HG03196 (cell line): ENCODE measurements around the gene AMACR.
A peak's percentile ranks its signal among the peaks of the same experiment; 100 is the strongest.

ENCODE experiments used
- ATAC-seq: cut with Tn5 transposase; IDR thresholded peaks from one replicate; pipeline ENCODE4 v1.9.1; 2021; ENCODE audit not compliant: unreplicated experiment

The AMACR gene

DNA sequence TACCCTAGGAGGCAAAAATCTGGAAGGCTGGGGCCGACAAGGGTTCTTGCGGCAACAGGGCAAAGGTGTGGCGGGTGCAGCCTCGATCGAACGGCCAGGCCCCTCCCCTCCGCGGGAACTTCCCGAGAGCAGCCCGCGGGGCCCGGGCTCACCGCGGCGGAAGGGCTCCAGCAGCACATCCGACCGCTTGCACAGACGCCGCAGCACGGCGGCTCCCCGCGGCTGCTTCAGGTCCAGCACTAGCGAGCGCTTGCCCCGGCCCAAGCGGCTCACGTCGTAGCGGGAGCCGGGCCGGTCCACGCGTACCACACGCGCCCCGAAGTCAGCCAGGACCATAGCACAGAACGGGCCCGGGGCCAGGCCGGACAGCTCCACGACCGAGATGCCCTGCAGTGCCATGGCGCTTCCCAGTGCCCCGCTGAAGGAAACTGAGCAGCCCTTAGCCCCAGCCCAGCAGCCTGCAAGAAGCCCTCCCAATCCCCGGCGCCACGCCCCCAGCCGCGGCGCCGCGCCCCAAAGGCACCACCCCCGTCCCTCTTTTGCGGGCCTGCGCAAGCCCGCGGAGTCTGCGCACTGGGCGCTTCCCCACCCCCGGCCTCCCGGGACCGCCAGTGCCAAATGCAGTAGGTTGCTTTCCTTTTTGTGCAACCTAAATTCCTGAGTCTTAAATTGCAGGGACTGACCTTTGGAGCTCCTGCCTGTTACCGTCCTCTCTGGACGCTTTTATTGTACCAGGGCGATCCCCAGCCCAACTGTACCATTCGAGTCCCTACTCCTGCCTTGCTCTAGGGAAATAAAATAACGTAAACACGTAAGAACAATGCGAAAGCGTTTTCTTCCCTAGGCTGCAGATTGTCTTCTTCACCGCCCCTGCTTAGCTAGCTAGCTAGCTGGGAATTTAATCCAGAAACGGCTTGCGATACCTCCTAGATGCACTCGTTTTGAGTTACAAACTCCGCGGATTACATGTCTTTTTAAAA lies at the start of gene AMACR:
TSS of gene AMACR (minus strand) at position 430 of the 980 bp plus-strand sequence. CDS start at position 399, 31 bp downstream.
- peak; percentile 92 for ATAC-seq

DNA sequence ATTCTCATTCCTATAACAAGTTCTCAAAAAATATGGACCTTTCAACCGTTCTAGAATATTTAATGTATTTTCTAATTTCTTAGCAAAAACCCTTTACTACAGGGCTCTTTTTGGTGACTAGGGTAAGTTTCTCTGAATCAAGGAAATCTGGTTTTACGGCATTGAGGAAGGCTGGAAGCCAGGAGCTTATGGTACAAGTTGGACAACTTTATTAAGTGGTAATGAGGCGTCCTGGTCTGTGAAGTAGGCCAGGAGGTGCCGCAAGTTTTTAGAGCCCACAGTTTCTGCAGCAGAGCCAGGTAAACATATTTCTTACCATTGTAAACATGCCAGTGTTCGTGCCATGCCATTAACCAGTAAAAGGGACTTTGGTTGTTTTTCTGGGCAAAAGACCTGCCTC lies 49.7 kb upstream of the AMACR start:
- ATAC-seq = no peak

GRCh38 chr5:34057118-34057517 lies 49.3 kb upstream of the AMACR start:
- no peak for ATAC-seq

DNA sequence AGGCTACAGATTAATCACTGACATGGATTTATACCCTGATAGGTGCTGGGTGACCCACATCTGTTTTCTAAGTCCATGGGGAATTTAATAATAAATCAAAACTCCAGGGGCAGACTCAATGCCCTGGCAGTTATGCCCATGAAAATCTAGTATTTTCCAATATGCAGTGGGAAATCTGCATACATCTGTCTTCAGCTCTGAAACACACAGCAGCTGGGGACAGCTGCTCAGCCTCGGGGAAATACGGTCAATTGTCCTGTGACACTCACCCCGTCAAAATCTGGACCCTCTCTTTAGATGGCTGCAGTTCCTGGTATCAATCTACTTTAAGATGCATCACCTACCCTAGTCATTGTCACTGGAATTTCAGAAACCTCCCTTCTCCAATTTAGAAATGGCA lies 47.8 kb upstream of the AMACR start:
- ATAC-seq = no peak

DNA sequence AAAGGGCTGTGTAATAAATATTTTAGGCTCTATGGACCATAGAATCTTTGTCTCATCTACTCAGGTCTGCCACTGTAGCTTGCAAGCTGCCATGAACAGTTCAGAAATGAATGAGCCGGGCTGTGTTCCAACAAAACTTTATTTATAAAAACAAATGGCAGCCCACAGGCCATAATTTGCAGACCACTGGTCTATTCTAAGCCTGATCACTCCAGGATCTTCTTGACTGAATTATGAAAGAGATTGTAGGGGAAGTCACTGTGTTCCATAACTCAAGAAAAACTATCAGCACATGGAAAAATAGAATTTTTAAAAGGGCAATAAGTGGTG lies 46.5 kb upstream of the AMACR start:
- ATAC-seq = no peak

- no peak for ATAC-seq
Measured at GRCh38 chr5:34053571-34054399, 45.9 kb upstream of the AMACR start.

- ATAC-seq = no peak
Measured at GRCh38 chr5:34053133-34053532, 45.3 kb upstream of the AMACR start.

DNA sequence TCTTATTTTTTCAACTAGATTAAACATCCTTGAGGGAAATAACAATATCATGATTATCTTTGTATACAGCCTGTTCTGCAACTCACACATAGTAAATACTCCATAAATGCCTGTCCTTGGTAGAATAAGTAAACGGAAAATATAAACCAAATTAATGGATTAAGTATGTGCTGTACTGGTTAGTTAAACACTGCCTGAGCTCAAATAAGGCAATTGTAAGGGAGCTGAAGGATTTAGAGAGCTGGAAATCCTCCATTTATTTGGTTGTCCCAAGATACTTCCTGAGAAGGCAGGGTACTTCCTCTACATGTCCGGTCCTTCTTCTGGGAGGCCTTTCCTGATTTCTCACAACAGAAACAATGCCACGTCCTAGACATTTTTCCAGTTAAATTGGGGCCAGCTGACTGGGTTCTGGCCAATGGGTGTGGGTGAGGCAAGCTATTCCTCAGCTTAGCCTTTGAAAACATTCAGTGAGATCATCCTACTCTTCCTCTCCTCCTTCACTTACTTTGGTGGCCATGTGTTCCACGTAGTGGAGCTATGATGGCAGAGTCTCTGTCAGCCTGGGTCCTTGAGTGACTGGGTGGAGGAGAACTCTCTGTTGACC lies 43.6 kb upstream of the AMACR start:
- no peak for ATAC-seq

DNA sequence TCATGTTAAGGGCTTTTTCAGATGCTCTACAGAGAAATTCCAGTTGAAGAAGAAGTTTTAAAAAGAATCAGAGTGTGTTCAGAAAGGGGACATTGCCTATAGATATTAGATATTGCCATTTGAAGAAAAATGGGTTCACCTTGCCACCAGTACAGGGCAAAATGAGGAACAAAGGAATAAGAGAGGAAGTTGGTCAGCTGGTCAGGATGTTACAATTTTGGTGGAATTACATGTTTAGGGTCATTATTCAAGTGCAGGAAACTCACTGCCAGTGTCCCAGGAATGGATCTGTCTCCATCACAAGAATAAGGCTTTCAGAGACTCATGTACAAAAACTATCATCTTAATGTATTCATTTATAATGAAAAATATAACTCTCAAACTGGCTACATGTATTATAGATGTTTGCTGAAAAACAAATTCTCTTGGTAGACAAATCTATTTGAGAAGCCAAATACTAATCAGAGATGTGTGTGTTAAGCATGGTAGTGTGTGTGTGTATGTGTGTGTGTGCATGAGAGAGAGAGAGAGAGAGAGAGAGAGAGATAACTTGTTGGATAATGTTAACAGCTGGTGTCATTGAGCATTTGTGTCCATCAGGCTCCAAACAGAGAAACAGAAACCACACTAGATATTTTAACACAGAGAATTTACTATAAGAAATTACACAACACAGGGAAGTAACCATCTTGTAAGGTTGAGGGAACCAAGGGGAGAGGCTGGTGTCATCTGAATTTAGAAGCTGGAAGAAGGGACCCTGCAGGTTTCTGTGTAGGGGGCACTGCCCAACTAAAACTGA lies 40.1 kb upstream of the AMACR start:
- no peak for ATAC-seq

- ATAC-seq = no peak
Measured at GRCh38 chr5:34047143-34047542, 39.3 kb upstream of the AMACR start.

DNA sequence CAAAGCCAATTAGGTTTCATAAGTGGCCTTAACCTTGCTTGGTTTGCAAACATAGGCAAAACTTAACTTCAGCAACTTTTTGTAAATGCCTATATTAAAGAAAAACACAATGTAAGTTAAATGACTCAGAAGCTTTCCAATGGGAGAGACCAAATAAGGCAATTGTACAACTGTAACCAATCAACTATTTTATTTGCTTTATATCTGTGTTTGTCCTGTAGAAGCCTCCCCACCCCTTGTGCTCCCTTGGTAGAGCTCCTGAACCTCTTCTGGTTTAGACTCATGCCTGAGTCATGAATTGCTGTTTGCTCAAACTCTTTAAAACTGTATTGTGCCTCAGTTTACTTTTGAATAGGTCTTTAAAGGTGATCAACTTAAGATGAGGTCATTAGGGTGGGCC lies 38.1 kb upstream of the AMACR start:
- ATAC-seq = no peak

- no peak for ATAC-seq
Measured at GRCh38 chr5:34045023-34045422, 37.2 kb upstream of the AMACR start.

GRCh38 chr5:34043099-34043876 lies 35.4 kb upstream of the AMACR start, which contains the start of gene C1QTNF3:
Gene C1QTNF3, minus strand, starts transcription at chr5:34043213. Its CDS starts 88 bp downstream, at chr5:34043125.
- no peak for ATAC-seq

DNA sequence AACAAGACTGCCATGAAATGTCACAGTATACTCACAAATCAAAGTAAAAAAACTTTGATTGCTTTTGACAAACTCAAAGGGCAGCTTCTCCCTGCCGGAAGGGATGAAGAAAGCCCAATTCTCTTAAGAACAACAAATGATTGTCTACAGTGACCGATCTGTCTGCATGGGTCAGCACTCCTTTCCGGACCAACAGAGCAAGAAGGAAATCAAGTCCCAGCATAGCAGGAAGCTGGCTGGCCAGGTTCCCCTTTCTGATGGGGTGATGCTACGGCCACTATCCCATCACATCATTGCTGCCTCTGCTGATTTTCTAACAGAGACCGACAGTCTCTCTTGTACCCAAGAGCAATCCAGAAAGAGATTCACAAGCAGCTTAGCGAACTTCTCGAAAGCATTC lies 34.5 kb upstream of the AMACR start:
- no peak for ATAC-seq

DNA sequence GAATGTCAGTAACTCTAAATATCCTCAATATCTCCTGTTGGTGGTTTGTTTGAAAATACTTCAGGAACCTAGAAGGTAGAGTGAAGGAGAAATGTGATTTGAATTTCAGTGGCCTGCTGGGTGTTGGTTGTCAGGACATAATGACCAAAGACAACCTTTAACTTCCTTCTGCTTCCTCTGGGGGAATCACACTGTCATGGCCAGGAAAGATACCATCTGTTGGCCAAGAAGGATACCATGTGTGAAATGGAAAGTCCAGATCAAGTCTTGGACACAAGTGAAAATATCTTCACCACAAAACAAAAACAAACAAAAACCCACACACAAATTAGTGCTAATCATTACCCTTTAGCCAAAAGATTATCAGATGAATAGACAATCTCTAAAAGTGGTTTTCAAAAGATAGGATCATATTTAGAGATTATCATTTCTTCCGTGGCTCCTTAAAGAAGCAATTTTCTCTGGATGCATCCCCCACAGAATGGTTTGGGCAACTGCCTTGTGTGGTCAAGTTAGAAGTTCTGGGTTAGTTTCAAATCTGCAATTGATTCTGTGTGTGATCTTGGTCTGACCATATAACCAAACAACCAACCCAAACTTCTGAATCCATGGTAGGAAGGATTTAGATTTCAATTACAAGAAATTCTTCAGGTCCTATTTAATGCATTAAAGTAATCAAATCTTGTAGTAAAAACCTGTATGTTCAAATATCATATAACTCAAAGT lies 33.6 kb upstream of the AMACR start:
- peak; percentile 52 for ATAC-seq

DNA sequence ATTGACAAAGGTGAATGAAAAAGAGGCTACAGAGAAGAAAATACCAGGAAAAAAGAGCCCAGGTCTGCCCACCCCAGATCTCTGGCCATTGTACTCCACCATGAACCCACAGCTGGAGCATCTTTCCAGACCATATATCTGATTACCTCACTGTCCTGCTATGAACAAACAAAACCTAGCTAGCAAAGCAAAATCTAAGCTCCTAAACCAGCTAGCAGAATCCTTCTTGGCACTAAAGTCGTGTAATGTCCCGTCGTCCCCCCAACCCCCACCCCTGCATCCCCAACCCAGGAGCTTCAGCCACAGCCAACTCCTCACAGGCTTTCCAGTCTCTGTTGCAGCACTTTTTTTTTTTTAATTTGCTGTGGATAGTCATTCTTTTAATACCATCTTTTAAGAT lies 32.6 kb upstream of the AMACR start:
- no peak for ATAC-seq

DNA sequence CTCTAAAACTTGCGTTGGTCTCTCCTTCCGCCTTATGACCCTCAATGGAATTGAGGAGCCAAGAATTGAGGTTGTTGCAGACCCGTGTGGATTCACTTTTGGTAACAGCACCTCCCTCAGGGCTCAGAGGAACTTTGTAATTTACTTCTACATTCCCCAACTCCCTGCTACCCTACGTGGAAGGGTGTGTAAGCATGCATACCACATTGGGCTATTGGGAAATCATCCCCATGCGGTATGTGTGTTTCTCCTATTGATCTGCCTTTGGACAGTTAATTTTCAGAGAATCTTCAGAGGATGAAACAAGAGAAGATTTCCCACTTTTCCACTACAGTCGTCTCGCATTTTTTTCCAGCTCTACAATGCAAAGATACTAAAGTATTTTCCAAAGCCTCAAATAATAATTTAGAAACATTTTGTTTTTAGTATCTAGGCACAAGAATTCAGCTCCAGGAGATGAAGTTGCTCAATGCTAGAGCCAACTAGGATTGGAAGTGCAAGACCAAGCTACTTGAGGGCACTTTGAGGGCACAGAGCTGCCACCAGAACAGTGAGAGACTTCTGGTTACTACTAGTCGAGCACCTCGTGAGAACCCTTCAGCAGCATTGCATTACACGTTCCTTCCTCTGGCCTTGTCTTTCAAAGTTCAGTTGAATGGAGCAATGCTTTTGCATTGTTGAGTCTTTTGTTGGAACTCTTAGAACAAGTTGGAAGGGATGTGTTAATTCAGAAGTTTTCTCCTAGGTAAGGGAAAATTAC lies 31.7 kb upstream of the AMACR start:
- no peak for ATAC-seq

- ATAC-seq = no peak
Measured at GRCh38 chr5:34038838-34039237, 31.0 kb upstream of the AMACR start.

- no peak for ATAC-seq
Measured at GRCh38 chr5:34038390-34038789, 30.5 kb upstream of the AMACR start.
